GM21529 (cell line): ENCODE data around the gene MYO5B.

Source experiments
- ATAC-seq: cut with Tn5 transposase; IDR thresholded peaks from one replicate; pipeline ENCODE4 v1.9.1; 2021; ENCODE audit not compliant: unreplicated experiment

MYO5B gene

DNA sequence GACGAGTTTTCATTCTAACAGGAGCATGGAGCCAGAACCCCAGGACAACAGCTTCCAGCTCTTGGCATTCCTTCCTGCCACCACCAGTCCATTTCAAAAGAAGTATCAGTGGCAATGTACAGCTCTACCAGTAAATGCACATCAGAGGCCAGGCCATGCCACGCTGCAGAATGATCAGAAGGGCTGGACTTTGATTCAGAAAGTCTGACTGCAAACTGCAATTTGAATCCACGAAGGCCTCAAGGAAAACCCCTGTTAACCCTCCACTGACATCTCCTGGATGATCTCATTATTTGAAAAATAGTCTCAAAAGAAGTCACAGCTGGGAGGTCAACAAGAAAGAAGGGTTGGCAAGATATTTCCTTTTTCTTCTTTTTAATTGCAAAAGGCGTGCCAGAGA lies 119.2 kb downstream of the MYO5B start:
- ATAC-seq, result no peak

DNA sequence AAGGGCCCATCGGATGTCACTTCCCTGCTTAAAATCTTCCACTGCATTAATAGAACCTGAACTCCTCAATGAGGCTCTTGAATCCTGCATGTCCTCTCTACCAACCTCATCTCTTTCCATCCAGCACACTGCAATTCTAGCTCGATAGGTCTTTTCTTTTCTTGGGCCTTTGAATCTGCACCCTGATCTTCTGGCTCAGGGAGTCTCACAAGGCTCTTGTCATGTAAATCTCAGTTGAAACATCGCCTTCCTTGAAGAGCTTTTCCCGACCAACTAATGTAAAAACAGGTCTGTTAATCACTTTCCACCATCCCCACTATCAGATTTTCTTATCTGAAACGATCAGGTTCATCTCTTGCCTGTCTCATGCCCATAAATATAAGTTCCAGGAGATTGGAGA lies 120.5 kb downstream of the MYO5B start:
- ATAC-seq, result no peak

DNA sequence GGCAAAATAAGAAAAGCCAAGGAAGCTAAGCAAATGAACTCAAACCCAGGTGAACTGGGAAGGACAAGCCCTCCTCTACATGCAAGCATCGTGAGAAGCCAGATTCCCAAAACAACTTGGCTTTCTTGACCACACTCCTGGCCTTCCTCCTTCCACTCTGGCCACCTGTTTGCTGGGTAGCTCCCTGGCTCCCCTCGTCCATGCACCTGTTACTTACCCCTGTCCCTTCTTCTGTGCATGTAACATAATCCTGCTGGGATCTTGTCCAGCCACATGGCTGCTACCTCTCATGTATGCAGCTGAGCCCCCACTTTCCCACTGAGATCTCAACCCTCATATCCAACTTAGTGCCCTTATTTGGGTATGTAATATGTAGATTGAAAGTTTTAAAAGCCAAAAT lies 121.6 kb downstream of the MYO5B start:
- no peak for ATAC-seq

DNA sequence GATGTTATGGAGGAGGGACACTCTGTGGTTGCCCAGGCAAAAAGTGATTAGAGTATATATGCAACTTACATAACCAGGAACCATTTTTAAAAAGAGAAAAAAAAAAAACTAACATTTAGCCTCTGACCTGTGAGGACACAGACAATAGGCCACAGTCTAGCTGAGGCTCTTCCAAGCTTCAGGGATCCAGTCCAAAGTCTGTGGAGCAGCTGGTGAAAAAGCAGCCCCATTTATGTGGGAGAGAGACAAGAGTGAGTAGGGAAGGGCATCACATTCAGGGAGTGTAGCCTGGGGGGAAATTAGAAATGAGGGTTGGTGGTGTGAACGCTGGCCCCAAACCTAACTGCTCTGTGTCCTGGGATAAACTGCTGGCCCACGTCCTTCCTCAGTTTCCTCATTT lies 122.8 kb downstream of the MYO5B start:
- no peak for ATAC-seq

DNA sequence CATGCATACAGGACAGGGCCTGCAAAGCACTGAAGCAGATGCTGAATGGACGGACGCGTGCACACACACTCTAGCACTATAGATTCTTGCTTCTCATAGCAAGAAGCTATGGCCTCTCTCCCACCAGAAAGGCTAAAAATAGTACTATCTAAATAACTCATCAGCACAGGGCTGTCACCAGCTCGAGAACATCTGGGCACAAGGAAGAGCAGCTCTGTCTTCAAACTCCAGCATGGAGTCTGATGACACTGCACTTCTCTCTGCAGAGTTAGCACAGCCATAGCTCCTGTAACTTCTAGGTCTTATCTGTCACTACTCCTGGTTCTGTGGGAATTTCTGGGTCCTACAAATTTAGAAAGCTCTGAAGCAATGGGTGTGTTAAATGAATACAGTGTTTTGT lies 123.5 kb downstream of the MYO5B start:
- ATAC-seq, result no peak

DNA sequence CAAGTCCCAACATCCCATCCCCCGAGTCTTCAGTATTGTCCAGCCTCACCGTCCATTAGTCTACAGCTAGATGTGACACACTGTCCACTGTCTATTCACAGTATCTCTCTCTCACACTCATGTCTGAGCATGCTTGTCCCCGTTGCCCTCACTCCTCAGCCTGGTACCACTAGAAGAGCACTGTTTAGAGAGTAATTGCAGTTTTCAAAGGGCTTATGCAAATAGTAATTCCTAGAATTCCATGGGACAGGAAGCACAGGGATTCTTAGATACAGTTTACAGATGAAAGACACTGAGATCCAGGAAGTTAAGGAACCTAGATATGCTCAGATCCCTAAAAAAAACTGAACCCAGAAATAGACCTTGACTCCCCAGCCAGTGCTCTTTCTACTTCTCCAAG lies 125.5 kb downstream of the MYO5B start:
- ATAC-seq, result no peak

DNA sequence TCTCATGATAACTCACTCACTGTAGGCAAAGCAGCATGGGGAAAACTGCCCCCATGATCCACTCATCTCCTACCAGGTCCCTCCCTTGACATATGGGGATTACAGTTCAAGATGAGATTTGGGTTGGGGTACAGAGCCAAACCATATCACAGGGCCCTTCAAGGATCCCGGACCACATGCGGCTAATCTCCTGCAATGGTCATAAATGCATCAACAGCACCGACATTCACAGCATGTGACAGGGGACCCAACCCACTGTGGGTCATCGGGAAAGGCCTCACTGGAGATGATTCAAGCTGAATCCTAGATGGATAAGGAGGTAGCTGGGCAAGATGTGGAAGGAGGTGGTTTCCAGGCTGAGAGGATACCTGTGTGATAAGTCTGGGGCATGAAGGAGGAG lies 129.4 kb downstream of the MYO5B start:
- ATAC-seq, result no peak

DNA sequence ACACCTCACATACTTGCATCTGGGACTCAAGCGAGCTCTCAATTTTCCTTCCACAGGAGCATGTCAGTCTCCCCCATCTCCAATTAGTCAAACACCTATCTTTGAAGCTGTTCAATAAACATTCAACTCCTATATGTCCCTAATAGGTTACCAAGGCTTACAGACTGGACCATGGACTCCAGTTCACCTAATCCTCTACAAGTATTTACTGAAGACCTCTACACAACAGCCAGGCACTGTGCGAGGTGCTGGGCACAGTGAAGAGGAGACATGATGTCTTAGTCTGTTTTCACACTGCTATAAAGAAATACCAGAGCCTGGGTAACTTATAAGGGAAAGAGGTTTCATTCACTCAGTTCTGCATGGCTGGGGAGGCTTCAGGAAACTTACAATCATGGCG lies 129.9 kb downstream of the MYO5B start:
- ATAC-seq, result no peak

DNA sequence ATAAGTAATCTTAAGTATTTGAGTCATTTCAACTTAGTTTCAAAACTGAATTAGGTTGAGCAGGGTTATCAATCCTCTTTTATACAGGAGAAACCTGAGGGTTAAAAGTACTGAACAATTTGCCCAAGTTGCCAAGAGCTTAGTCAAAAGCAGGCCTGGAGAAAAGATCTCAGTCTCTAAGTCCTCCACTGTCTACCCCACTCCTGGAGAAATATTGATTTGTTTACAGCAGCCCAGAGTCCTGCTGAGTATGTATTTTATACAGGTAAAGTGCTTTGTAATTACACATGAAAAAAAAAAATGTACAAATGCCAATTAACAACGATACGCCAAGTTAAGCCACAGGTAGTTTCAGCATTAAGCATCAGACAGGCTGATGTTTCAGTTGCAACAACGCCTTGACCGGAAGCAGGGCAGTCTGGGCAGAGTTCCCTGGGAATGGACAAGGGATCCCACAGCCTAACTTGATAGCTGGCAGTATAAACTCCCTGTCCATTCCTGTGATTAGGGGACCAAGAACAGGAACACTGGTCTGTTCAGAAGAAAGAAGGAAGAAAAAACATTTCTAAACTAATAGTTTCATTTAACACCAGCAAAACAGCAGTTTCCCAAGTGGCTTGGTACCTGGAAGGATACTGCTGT lies 132.9 kb downstream of the MYO5B start:
- no peak for ATAC-seq

DNA sequence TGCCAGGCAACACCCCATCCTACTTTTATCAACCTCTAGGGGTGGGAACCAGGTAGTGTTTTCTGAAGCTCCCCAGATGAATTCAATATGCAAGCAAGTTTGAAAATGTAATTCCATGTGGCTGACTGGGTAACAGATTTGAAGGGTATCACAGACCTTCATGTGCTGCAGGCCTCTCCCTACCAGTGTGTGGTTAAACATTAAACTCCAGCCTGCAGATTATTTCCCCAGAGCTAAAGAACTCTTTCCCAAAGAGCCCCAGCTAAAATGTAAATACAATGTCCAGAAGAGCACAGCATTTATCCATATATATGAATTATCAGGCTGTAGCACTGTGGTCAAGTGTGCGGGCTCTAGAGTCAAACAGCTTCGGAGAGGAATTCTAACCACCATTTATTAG lies 134.1 kb downstream of the MYO5B start:
- no peak for ATAC-seq

DNA sequence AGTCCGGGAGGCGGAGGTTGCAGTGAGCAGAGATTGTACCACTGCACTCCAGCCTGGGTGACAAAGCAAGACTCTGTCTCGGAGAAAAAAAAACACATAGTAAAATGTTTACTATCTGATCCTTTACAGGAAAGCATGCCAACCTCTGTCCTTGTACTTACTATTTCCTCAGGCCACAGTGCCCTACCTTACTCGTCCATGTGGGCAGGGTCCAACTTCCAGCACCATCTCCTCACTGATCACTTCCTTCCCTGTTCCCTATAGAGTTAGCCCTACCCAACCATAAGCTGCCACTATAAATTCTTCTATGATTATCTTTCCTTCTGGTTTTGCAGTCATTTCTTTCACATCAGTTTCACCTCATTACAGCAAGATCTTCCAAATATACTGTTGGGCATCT lies 136.2 kb downstream of the MYO5B start:
- ATAC-seq, result no peak

DNA sequence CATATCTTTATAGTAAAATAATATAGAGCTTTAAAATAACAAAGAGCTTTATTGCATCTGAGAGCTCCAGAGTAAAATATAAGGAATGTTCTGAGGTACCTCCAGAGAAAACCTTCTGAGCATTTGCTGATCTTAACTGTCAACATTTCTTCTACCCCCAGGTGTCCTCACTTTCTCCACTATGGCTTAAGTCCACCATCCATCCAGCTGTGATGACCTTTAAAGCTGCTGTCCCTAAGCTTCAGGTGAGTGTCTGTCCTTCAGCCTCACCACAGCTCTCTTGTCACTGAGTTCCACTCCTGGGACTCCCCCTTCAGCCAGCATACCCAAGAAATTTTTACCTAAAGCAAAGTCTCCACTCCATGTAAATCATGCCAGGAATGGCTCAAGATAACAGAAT lies 137.9 kb downstream of the MYO5B start:
- ATAC-seq, result no peak

DNA sequence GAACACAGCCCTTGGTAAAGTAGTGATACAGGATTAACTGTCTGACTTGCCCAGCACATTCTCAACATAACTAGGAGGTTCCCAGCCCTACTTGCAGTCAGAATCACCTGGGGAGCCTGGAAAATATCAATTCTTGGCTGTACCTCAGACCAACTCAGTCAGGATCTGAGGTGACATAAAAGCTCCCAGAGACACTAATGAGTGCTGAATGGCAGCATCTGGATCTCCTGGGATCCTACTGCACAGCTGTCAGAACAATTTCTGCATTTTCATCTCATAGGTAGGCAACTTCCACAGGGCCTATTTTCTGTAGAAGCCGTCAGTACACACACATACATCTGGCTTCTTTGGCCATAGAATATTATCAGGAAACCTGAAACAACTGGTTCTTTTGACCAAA lies 138.8 kb downstream of the MYO5B start:
- no peak for ATAC-seq

DNA sequence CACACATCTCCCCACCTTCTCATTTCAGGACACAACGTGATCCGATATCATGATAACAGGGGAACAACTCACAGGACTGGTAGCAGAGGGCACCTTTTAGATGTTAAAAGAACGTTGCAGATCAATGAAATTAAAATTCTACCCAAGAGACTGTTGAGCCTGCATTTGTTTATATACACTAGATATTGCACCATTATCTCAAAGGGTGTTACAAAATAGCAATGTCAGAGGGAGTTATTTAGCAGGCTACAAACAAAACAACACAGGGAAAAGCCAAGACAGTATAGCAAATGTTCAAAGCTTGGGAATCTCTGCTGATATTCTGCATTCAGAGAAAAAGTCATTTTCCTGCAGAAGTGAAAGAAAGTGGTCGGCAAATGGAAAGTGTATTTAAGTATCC lies 139.5 kb downstream of the MYO5B start:
- no peak for ATAC-seq

DNA sequence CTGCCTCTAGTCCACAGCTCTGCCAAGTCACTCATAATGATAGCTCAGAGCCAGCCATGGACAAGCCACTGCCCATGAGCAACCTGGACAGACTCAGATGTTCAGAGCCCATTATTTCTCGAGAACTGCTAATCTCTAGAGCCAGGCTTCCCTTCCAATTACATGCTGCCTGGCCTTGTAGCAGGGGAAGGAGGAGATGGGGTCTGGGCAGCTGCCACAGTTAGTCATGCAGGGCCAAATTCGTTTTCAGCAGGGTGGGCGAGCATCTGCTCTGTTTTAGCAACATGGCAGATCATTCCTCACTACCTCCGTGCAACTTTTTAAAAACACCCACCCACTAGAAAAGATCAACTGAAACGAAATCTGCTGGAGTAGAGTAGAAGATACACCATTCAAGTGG lies 141.8 kb downstream of the MYO5B start:
- no peak for ATAC-seq

DNA sequence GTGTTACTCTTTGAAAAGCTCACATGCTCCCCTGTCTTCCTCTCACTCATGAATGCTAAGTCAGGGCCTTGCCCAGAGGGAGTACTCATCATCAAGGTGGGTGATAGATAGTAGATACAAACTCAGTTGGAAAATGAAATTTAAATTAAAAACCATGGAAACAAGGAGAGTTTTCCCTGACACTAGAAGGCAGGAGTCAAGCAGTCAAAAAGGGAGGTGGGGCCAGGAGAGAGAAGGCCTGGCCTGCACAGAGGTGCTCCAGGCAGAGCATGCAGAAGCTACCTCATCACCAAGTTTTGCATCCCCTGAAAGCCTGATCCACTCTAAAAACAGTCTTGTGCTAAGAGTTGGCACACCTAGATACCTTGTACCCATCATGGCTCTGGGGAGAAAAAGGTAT lies 143.7 kb downstream of the MYO5B start:
- no peak for ATAC-seq

DNA sequence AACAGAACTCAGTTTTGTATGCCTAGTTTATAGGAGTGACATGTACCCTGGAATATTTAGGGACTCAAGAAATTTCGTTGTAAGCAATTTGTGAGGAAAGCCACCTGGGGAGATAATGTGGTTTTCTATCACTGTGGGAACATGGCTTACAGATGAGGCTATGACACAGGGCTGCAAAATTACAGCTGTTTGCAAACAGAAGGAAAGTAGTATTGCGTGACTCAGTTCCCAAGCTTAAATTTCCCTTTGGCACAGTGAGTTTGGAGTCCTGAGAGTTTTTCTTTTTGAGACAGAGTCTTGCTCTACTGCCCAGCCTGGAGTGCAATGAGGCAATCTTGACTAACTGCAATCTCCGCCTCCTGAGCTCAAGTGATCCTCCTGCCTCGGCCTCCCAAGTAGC lies 149.8 kb downstream of the MYO5B start:
- no peak for ATAC-seq

DNA sequence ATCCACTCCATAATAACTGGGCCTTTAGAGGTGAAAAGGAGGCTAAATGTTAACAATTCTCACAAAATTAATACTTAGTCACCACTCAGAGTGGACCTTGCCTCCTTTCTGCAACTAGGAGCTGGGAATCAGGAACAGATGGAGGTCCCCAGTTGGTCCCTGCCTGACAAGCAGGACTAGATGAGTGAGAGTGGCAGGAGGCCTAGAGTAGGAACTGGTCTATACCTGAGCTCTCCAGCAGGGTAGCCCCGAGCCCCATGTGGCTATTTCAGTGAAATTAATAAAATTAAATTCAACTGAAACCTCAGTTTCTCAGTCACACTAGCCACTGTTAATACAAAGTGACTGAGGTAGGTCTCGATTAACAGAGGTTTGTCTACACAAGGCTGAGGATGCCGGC lies 150.5 kb downstream of the MYO5B start:
- ATAC-seq, result no peak

DNA sequence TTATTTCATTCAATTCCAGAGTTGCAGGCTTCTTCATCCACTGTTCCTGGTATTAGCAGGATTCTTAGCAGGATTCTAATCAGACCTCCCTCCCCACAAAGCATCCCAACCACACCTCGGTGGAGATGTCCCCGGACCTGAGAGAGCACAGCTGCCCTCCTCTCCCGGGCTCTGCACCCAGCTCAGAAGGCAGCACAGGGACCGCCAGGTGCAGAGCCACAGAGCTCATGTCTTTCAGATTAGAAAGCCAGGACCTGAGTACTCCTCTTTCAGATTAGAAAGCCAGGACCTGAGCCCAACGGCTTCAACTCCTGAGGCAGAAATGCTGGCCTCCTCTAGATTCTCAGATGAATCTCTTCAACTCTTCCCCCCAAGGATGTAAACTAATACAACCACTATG lies 152.3 kb downstream of the MYO5B start:
- no peak for ATAC-seq

DNA sequence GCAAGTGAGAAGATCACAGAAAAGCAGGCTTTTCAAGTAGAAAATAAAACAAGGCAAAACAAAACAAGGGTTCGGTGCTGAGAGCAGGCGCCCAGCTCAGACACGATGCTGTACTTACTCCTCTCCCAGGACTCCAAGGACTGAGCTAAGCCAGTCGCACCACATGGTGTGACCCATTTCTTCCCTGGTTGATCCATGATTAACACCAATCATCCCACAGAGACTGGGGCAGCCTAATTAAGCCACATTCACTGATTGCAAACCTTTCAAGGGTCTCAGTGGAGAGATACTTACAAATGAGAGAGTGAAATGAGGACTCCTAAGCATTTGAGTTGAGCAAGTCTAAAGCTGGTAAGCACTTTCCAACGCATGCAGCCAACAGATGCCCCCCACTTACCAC lies 155.2 kb downstream of the MYO5B start:
- ATAC-seq, result no peak

DNA sequence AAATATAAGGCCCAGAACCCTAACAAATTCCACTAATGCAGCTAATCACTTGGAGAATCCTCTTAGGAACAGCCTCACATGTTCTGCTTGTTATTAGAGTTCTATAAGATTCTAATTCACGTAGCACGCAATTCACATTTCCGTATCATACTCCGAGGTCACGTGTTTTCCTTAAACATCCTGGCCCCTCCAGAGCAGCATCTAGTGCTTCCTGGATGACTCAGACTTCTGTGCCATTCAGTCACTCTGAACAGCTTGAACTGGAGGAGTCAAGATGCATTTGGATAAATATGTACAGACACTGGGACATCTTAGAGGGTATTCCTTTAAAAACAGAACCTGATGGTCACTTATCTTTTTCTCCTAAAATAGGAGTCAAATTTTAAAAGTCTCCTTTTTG lies 156.5 kb downstream of the MYO5B start:
- ATAC-seq, result no peak

DNA sequence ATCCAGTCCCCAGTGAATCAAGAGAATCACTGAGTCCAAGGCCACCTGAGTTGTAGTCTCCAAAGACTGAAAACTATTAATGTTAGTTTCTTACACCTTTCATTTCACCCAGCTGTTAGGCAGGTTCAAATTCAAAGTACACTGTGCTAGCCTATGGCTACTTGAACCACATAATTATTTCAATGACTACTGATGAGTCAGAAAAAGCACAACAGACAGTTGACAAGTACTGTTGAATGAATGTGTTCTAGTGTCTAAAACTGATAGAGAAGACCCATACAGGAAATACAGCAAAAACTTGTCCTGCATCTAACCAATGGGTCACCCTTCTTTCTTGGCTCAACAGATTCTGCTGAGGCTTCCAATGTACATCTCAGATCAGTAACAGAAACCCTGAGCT lies 160.9 kb downstream of the MYO5B start:
- no peak for ATAC-seq

DNA sequence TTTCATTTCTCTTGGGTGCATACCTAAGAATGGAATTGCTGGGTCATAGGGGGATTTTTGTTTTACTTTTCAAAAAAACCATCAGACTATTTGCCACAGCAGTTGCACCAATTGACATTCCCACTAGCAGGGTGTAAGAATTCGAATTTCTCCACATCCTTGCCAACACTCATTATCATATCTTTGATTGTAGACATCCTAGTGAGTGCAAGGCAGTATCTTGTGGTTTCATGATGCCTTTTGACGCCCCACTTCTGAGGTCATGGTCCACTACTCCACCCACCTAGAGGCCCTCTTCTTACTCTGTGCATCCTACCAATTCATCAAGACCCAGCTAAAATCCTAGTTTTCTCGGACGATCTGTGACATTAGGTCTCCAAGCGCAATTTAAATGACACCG lies 161.9 kb downstream of the MYO5B start:
- no peak for ATAC-seq

DNA sequence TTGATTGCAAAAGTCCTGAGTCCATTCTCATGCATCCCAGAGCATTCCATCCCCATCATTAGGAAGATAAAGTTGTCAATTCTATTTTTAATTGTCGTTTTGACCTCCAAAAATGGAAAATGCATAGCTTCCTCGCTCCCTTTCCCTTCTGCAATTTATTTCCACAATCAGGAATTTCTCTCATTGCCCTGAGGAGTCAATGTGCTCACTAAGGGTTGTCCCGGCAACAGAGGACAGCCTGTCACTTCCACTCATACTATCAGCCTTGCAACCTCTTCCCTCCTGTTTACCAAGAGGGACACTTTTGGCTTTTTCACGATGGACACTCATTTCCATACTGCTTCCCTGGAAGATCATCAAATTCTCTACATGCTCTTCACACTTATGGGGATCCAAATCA lies 164.8 kb downstream of the MYO5B start:
- ATAC-seq, result no peak
